SK-N-SH treated with all-trans-retinoic acid at 6 μM for 48 hours (cell line): ENCODE results near the gene AZIN2.

Experiments
- ATAC-seq: fragments of 200-7000 bp; cut with Tn5 transposase; 3 replicates; pipeline ENCODE4 v1.9.1; 2020; ENCODE audit warnings: mild to moderate bottlenecking, moderate library complexity
- ARNTL ChIP-seq: fragments of 450-650 bp; formaldehyde crosslinking; IDR thresholded peaks from 2 replicates; pipeline ENCODE4 v1.5.0; 2020; ENCODE audit warnings: low read depth, mild to moderate bottlenecking, moderate library complexity, borderline replicate concordance
- BACH2 ChIP-seq: fragments of 250-450 bp; sonication (Bioruptor Pico); IDR thresholded peaks from 2 replicates; pipeline ENCODE4 v1.9.0; 2021; ENCODE audit warnings: mild to moderate bottlenecking, borderline replicate concordance
- CSDC2 ChIP-seq: fragments of 250-450 bp; sonication (Bioruptor Pico); IDR thresholded peaks from 2 replicates; pipeline ENCODE4 v1.5.0; 2020; ENCODE audit warnings: mild to moderate bottlenecking, moderate library complexity
- CSRNP3 ChIP-seq: fragments of 250-450 bp; sonication (Bioruptor Pico); IDR thresholded peaks from 2 replicates; pipeline ENCODE4 v1.5.1; 2021; ENCODE audit warnings: mild to moderate bottlenecking, moderate library complexity
- ESRRG ChIP-seq: fragments of 250-450 bp; sonication (Bioruptor Pico); IDR thresholded peaks from 2 replicates; pipeline ENCODE4 v1.6.1; 2021; ENCODE audit warnings: mild to moderate bottlenecking
- ISL1 ChIP-seq: fragments of 250-450 bp; sonication (Bioruptor Pico); IDR thresholded peaks from 2 replicates; pipeline ENCODE4 v2.1.2; 2022; ENCODE audit warnings: mild to moderate bottlenecking, moderate library complexity
- OSR1 ChIP-seq: fragments of 250-450 bp; sonication (Bioruptor Pico); IDR thresholded peaks from 2 replicates; pipeline ENCODE4 v1.8.0; 2022; ENCODE audit warnings: moderate library complexity, mild to moderate bottlenecking, inconsistent platforms
- PATZ1 ChIP-seq: fragments of 250-450 bp; sonication (Bioruptor Pico); IDR thresholded peaks from 2 replicates; pipeline ENCODE4 v1.8.0; 2020; ENCODE audit warnings: mild to moderate bottlenecking, moderate library complexity, borderline replicate concordance
- POU6F1 ChIP-seq: fragments of 250-450 bp; sonication (Bioruptor Pico); IDR thresholded peaks from 2 replicates; pipeline ENCODE4 v1.8.0; 2021; ENCODE audit warnings: low read depth, mild to moderate bottlenecking, moderate library complexity, borderline replicate concordance
- SNAI2 ChIP-seq: fragments of 250-450 bp; sonication (Bioruptor Pico); IDR thresholded peaks from 2 replicates; pipeline ENCODE4 v1.5.0; 2020; ENCODE audit warnings: mild to moderate bottlenecking, moderate library complexity
- TCF4 ChIP-seq: fragments of 250-450 bp; sonication (Bioruptor Pico); IDR thresholded peaks from 2 replicates; pipeline ENCODE4 v1.8.0; 2021; ENCODE audit warnings: mild to moderate bottlenecking, moderate library complexity, borderline replicate concordance
- TOX ChIP-seq: fragments of 250-450 bp; sonication (Bioruptor Pico); IDR thresholded peaks from 2 replicates; pipeline ENCODE4 v1.8.0; 2021; ENCODE audit warnings: mild to moderate bottlenecking, moderate library complexity, borderline replicate concordance
- TSHZ2 ChIP-seq: fragments of 250-450 bp; sonication (Bioruptor Pico); IDR thresholded peaks from 2 replicates; pipeline ENCODE4 v1.5.0; 2020; ENCODE audit warnings: mild to moderate bottlenecking, moderate library complexity
- ZC3H10 ChIP-seq: fragments of 250-450 bp; sonication (Bioruptor Pico); IDR thresholded peaks from 2 replicates; pipeline ENCODE4 v1.5.1; 2021; ENCODE audit warnings: mild to moderate bottlenecking, moderate library complexity
- ZFP30 ChIP-seq: fragments of 450-650 bp; formaldehyde crosslinking; IDR thresholded peaks from 2 replicates; pipeline ENCODE4 v1.5.0; 2022; ENCODE audit warnings: mild to moderate bottlenecking, moderate library complexity
- ZNF70 ChIP-seq: fragments of 450-650 bp; formaldehyde crosslinking; IDR thresholded peaks from 2 replicates; pipeline ENCODE4 v1.5.0; 2020; ENCODE audit warnings: mild to moderate bottlenecking, moderate library complexity
- ZNF8 ChIP-seq: fragments of 450-650 bp; formaldehyde crosslinking; IDR thresholded peaks from 2 replicates; pipeline ENCODE4 v1.5.0; 2020; ENCODE audit warnings: mild to moderate bottlenecking, moderate library complexity

Gene AZIN2

GRCh38 chr1:33163621-33164519 is 82.9 kb downstream of the AZIN2 start:
- ATAC-seq: no peak
- TF ChIP-seq PATZ1 (no peak), CSRNP3 (CRISPR knock-in tag) (no peak), TCF4 (CRISPR knock-in tag) (no peak), SNAI2 (CRISPR knock-in tag) (no peak), ISL1 (CRISPR knock-in tag) (no peak), CSDC2 (CRISPR knock-in tag) (no peak), ZC3H10 (CRISPR knock-in tag) (no peak), POU6F1 (CRISPR knock-in tag) (no peak), ARNTL (no peak), ZNF70 (CRISPR knock-in tag) (no peak), ZNF8 (no peak), ESRRG (CRISPR knock-in tag) (no peak), ZFP30 (CRISPR knock-in tag) (no peak), BACH2 (CRISPR knock-in tag) (no peak), OSR1 (no peak), TSHZ2 (CRISPR knock-in tag) (no peak), TOX (CRISPR knock-in tag) (no peak)
- TF ChIP-seq, all 23 proteins: peak for 0

GRCh38 chr1:33165209-33165608 is 84.3 kb downstream of the AZIN2 start:
- no peak for ATAC-seq
- TF ChIP-seq ISL1 (CRISPR knock-in tag): no peak
- TF ChIP-seq TSHZ2 (CRISPR knock-in tag): no peak
- TF ChIP-seq POU6F1 (CRISPR knock-in tag): no peak
- no peak for TF ChIP-seq SNAI2 (CRISPR knock-in tag)
